Common myeloid progenitor, CD34-positive (primary cell): ENCODE data around the gene KCNH3.

ENCODE experiments used
- CTCF ChIA-PET: fragments of 350-600 bp; sonication (Branson Sonifier 250); formaldehyde crosslinking; loops from one replicate; lab custom pipeline; 2021; ENCODE audit warnings: antibody characterized with exemption; lab: Charles Lee
- POLR2A ChIA-PET: fragments of 350-600 bp; sonication (Branson Sonifier 250); formaldehyde crosslinking; loops from one replicate; lab custom pipeline; 2021; ENCODE audit warnings: antibody characterized with exemption; lab: Charles Lee
- DNase-seq, 3 donors: peaks; one replicate each; pipeline versions ENCODE4 v3.0.0 to v3.0.0-alpha.2; 2013
- H3K27ac ChIP-seq, 2 experiments: 1 replicate in 1 of 2; 2 replicates in 1 of 2; pipeline ENCODE4 v1.7.0; 2013; ENCODE audit warnings: inconsistent platforms in 2 of 2, low read length in 2 of 2, mild to moderate bottlenecking in 2 of 2, low read depth in 1 of 2, moderate library complexity in 1 of 2; ENCODE audit not compliant: severe bottlenecking in 2 of 2, insufficient read depth in 1 of 2, poor library complexity in 1 of 2
- H3K27me3 ChIP-seq, 5 experiments: replicated peaks in 2 of 5; 1 replicate in 3 of 5; 2 replicates in 2 of 5; pipeline versions ENCODE4 v1.6.1 to v1.7.0; 2013; ENCODE audit warnings: low read length in 4 of 5, mild to moderate bottlenecking in 2 of 5, moderate library complexity in 2 of 5, inconsistent platforms in 1 of 5; ENCODE audit not compliant: insufficient read depth in 5 of 5, control insufficient read depth in 4 of 5
- H3K36me3 ChIP-seq, 4 experiments: 1 replicate in 2 of 4; 2 replicates in 2 of 4; pipeline versions ENCODE4 v1.6.1 to v1.7.0; 2013; ENCODE audit warnings: low read length in 3 of 4, control low read depth in 1 of 4, mild to moderate bottlenecking in 1 of 4; ENCODE audit not compliant: control insufficient read depth in 4 of 4, insufficient read depth in 4 of 4
- H3K4me1 ChIP-seq, 4 experiments: 1 replicate in 3 of 4; 2 replicates in 1 of 4; pipeline versions ENCODE4 v1.6.1 to v1.7.1; 2013; ENCODE audit warnings: low read length in 3 of 4, mild to moderate bottlenecking in 3 of 4, control low read depth in 1 of 4, inconsistent platforms in 1 of 4, moderate library complexity in 1 of 4; ENCODE audit not compliant: control insufficient read depth in 4 of 4, insufficient read depth in 4 of 4; ENCODE audit errors: control extremely low read depth in 1 of 4
- H3K4me3 ChIP-seq, 7 experiments: 1 replicate in 4 of 7; 2 replicates in 3 of 7; pipeline versions ENCODE4 v1.5.1 to v1.7.0; 2013; ENCODE audit warnings: mild to moderate bottlenecking in 7 of 7, low read length in 6 of 7, moderate library complexity in 6 of 7, inconsistent platforms in 2 of 7, low read depth in 2 of 7, control low read depth in 1 of 7; ENCODE audit not compliant: insufficient read depth in 4 of 7, control insufficient read depth in 1 of 7; ENCODE audit errors: extremely low read depth in 1 of 7
- H3K9me3 ChIP-seq, 5 experiments: 1 replicate in 4 of 5; 2 replicates in 1 of 5; pipeline versions ENCODE4 v1.6.1 to v1.7.1; 2013; ENCODE audit warnings: low read length in 4 of 5, mild to moderate bottlenecking in 2 of 5, inconsistent platforms in 1 of 5, low read depth in 1 of 5, moderate library complexity in 1 of 5; ENCODE audit not compliant: control insufficient read depth in 4 of 5, insufficient read depth in 2 of 5; ENCODE audit errors: control extremely low read depth in 1 of 5
- WGBS: methylation state at CpG from one replicate; pipeline ENCODE4 v1.1.5; 2013; ENCODE audit not compliant: insufficient coverage; 5-methylcytosine and 5-hydroxymethylcytosine counted together

Gene KCNH3

GRCh38 chr12:49539406-49540228 is 787 bp downstream of the KCNH3 start:
- peaks cover 3 to 79% (median 49%) of the 10 kb centered on the region in 5 experiments for H3K27me3 ChIP-seq
- WGBS, result 15% methylated on average over 31 of the region's 47 CpGs
- no peak overlapping the region for H3K27ac ChIP-seq
- peaks cover 5 to 32% (median 26%) of the 10 kb centered on the region in 4 experiments for H3K4me1 ChIP-seq
- no peak for DNase-seq
- no peaks in the 10 kb centered on the region for H3K36me3 ChIP-seq
- POLR2A ChIA-PET, result interaction anchor here (0.6 kb wide), 1 partner anchor 19 kb away, joined by 4 read pairs; no protein-coding TSS in a partner anchor
- H3K4me3 ChIP-seq, result peak overlapping the region in 2 of 7 experiments; percentile 36 to 68
- no peaks in the 10 kb centered on the region for H3K9me3 ChIP-seq
- CTCF ChIA-PET, result interaction anchor here (1.1 to 1.6 kb wide), 3 partner anchors 13 to 243 kb away, joined by 3 read pairs; no protein-coding TSS in a partner anchor

- WGBS, result 94% methylated on average over 19 of the region's 21 CpGs
- Histone ChIP-seq H3K27me3 (peaks cover 3 to 77% (median 45%) of the 10 kb centered on the region in 5 experiments), H3K9me3 (no peaks in the 10 kb centered on the region), H3K4me3 (no peak overlapping the region), H3K36me3 (no peaks in the 10 kb centered on the region), H3K4me1 (peaks cover 5 to 32% (median 26%) of the 10 kb centered on the region in 4 experiments), H3K27ac (no peak overlapping the region)
- CTCF ChIA-PET, result interaction anchor here (0.8 to 1.1 kb wide), 2 partner anchors 12 to 13 kb away, joined by 3 read pairs; no protein-coding TSS in a partner anchor
- DNase-seq, result no peak
- POLR2A ChIA-PET, result no interaction called here
Observed at GRCh38 chr12:49540229-49541139, 1.7 kb downstream of the KCNH3 start.

- peaks cover 3 to 76% (median 44%) of the 10 kb centered on the region in 5 experiments for H3K27me3 ChIP-seq
- WGBS, result 93% methylated on average over 9 of the region's 18 CpGs
- H3K27ac ChIP-seq, result no peak overlapping the region
- CTCF ChIA-PET, result interaction anchor here (0.8 to 1.7 kb wide), 3 partner anchors 9 to 13 kb away, joined by 3 to 9 read pairs (median 3); no protein-coding TSS in a partner anchor
- no peaks in the 10 kb centered on the region for H3K9me3 ChIP-seq
- no peak overlapping the region for H3K4me3 ChIP-seq
- DNase-seq, result no peak
- POLR2A ChIA-PET, result no interaction called here
- H3K4me1 ChIP-seq, result peaks cover 2 to 30% (median 22%) of the 10 kb centered on the region in 4 experiments
- no peaks in the 10 kb centered on the region for H3K36me3 ChIP-seq
Observed at GRCh38 chr12:49541140-49541861, 2.5 kb downstream of the KCNH3 start.

- H3K27ac ChIP-seq, result no peak overlapping the region
- no peaks in the 10 kb centered on the region for H3K9me3 ChIP-seq
- CTCF ChIA-PET, result interaction anchor here (1.3 to 1.7 kb wide), 3 partner anchors 9 to 12 kb away, joined by 3 to 9 read pairs (median 3); no protein-coding TSS in a partner anchor
- POLR2A ChIA-PET, result interaction anchor here (0.8 kb wide), 1 partner anchor 10 kb away, joined by 3 read pairs; no protein-coding TSS in a partner anchor
- H3K4me1 ChIP-seq, result peaks cover 0 to 25% (median 21%) of the 10 kb centered on the region in 4 experiments
- no peak overlapping the region for H3K4me3 ChIP-seq
- peak in 2 of 3 donors; percentile 29 to 30 for DNase-seq
- H3K36me3 ChIP-seq, result no peaks in the 10 kb centered on the region
- WGBS, result 80% methylated on average over 7 of the region's 7 CpGs
- peaks cover 0 to 72% (median 46%) of the 10 kb centered on the region in 5 experiments for H3K27me3 ChIP-seq
Observed at GRCh38 chr12:49541911-49542505, 3.2 kb downstream of the KCNH3 start.

- no peak for DNase-seq
- ChIA-PET CTCF (interaction anchor here (1.2 to 1.7 kb wide), 4 partner anchors 8 to 26 kb away, joined by 3 to 9 read pairs (median 4); no protein-coding TSS in a partner anchor), POLR2A (interaction anchor here (0.8 kb wide), 1 partner anchor 10 kb away, joined by 3 read pairs; no protein-coding TSS in a partner anchor)
- Histone ChIP-seq H3K9me3 (no peaks in the 10 kb centered on the region), H3K36me3 (no peaks in the 10 kb centered on the region), H3K27ac (no peak overlapping the region), H3K4me3 (no peak overlapping the region), H3K4me1 (peaks cover 0 to 18% (median 15%) of the 10 kb centered on the region in 4 experiments), H3K27me3 (peaks cover 0 to 68% (median 45%) of the 10 kb centered on the region in 5 experiments)
- 99% methylated on average over 14 of the region's 15 CpGs for WGBS
Observed at GRCh38 chr12:49542592-49543160, 3.8 kb downstream of the KCNH3 start.
